Measurements from ENCODE around the gene LRRK2. TPM values are rescaled to one million over a fixed set of nuclear protein-coding genes. Genes with fewer than 3 reads are reported as not detected.
"Not testable (repeated sequence)": the region's sequence is repeated elsewhere in the genome, so short reads cannot be mapped to it uniquely, and the experiment has no call there.

LRRK2 gene
- total RNA-seq, 1 donor from 2014 or later = 2.1 TPM

- peaks cover 4% of the 10 kb centered on the region for H3K9me3 Mint-ChIP-seq
- TF ChIP-seq CTCF (conservative IDR thresholded peaks at IDR 0.05) = no peak
- H3K4me3 Mint-ChIP-seq = no peak overlapping the region
- H3K4me1 Mint-ChIP-seq = no peaks in the 10 kb centered on the region
- H3K27me3 Mint-ChIP-seq (ENCODE audit: low read depth) = no peaks in the 10 kb centered on the region
- DNase-seq (ENCODE audit: low read depth, low spot score) = no peak
- H3K36me3 Mint-ChIP-seq (ENCODE audit: low read depth) = no peaks in the 10 kb centered on the region
- no peak overlapping the region for H3K27ac Mint-ChIP-seq (ENCODE audit: unreplicated experiment)
These were observed 20.5 kb upstream of the LRRK2 start for GRCh38 chr12:40204337-40204736.

- no peak overlapping the region for H3K27ac Mint-ChIP-seq (ENCODE audit: unreplicated experiment)
- TF ChIP-seq CTCF (conservative IDR thresholded peaks at IDR 0.05) = no peak
- no peak for DNase-seq (ENCODE audit: low read depth, low spot score)
- no peaks in the 10 kb centered on the region for H3K36me3 Mint-ChIP-seq (ENCODE audit: low read depth)
- H3K27me3 Mint-ChIP-seq (ENCODE audit: low read depth) = no peaks in the 10 kb centered on the region
- H3K9me3 Mint-ChIP-seq = peaks cover 4% of the 10 kb centered on the region
- no peak overlapping the region for H3K4me3 Mint-ChIP-seq
- H3K4me1 Mint-ChIP-seq = no peaks in the 10 kb centered on the region
These were observed 17.2 kb upstream of the LRRK2 start for GRCh38 chr12:40207551-40207950.

GRCh38 chr12:40208707-40209446, 15.9 kb upstream of the LRRK2 start:
- H3K27ac Mint-ChIP-seq (ENCODE audit: unreplicated experiment) = no peak overlapping the region
- TF ChIP-seq CTCF (conservative IDR thresholded peaks at IDR 0.05) = no peak
- peaks cover 3% of the 10 kb centered on the region for H3K36me3 Mint-ChIP-seq (ENCODE audit: low read depth)
- peaks cover 2% of the 10 kb centered on the region for H3K9me3 Mint-ChIP-seq
- no peaks in the 10 kb centered on the region for H3K27me3 Mint-ChIP-seq (ENCODE audit: low read depth)
- no peak for DNase-seq (ENCODE audit: low read depth, low spot score)
- H3K4me1 Mint-ChIP-seq = no peaks in the 10 kb centered on the region
- no peak overlapping the region for H3K4me3 Mint-ChIP-seq

- H3K27ac Mint-ChIP-seq (ENCODE audit: unreplicated experiment) = no peak overlapping the region
- no peaks in the 10 kb centered on the region for H3K27me3 Mint-ChIP-seq (ENCODE audit: low read depth)
- no peak overlapping the region for H3K4me3 Mint-ChIP-seq
- no peaks in the 10 kb centered on the region for H3K4me1 Mint-ChIP-seq
- no peak for DNase-seq (ENCODE audit: low read depth, low spot score)
- peaks cover 2% of the 10 kb centered on the region for H3K9me3 Mint-ChIP-seq
- H3K36me3 Mint-ChIP-seq (ENCODE audit: low read depth) = peaks cover 3% of the 10 kb centered on the region
- TF ChIP-seq CTCF (conservative IDR thresholded peaks at IDR 0.05) = no peak
These were observed 14.9 kb upstream of the LRRK2 start for GRCh38 chr12:40209886-40210285.

GRCh38 chr12:40211186-40211585, 13.6 kb upstream of the LRRK2 start:
- not testable (repeated sequence) for H3K4me3 Mint-ChIP-seq

GRCh38 chr12:40212566-40212965, 12.2 kb upstream of the LRRK2 start:
- Mint-ChIP-seq H3K36me3 (ENCODE audit: low read depth) (peaks cover 3% of the 10 kb centered on the region), H3K27ac (ENCODE audit: unreplicated experiment) (no peak overlapping the region), H3K4me1 (no peaks in the 10 kb centered on the region), H3K4me3 (no peak overlapping the region), H3K27me3 (ENCODE audit: low read depth) (no peaks in the 10 kb centered on the region), H3K9me3 (peaks cover 2% of the 10 kb centered on the region)
- DNase-seq (ENCODE audit: low read depth, low spot score) = no peak
- TF ChIP-seq CTCF (conservative IDR thresholded peaks at IDR 0.05) = no peak

More at GRCh38 chr12:40211186-40211585, 13.6 kb upstream of the LRRK2 start:
- not testable (repeated sequence) for H3K27ac Mint-ChIP-seq (ENCODE audit: unreplicated experiment); H3K36me3 Mint-ChIP-seq (ENCODE audit: low read depth); H3K27me3 Mint-ChIP-seq (ENCODE audit: low read depth); H3K9me3 Mint-ChIP-seq; DNase-seq (ENCODE audit: low read depth, low spot score); H3K4me1 Mint-ChIP-seq

Measured in neural crest cell (in vitro differentiated cells).